ENCODE results near the gene MISP. TPM values are rescaled to one million over a fixed set of nuclear protein-coding genes. Genes with fewer than 3 reads are reported as not detected.
A peak's percentile ranks its signal among the peaks of the same experiment; 100 is the strongest.

MISP gene
- total and polyA plus RNA-seq, 2 experiments from 2014 or later, result 0.27 to 0.28 TPM

DNA sequence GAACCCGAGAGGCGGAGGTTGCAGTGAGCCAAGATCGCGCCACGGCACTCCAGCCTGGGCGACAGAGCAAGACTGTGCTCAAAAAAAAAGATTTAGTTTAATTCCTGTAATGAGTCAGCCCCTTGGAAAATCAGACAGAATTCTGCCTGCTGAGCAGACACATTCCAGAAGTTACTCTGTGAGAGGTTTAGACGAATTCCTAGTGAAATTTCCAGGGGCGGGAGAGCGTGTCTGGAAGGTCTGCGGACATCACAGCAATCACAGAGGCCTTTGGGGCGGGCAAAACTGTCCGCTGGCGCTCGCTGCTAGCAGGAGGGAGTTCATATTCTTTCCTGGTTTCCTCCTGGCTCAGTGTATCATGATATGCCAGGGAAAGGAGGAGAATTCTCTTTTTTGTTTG lies 17.5 kb downstream of the MISP start (continued):
- TF ChIP-seq, protein P1, sequence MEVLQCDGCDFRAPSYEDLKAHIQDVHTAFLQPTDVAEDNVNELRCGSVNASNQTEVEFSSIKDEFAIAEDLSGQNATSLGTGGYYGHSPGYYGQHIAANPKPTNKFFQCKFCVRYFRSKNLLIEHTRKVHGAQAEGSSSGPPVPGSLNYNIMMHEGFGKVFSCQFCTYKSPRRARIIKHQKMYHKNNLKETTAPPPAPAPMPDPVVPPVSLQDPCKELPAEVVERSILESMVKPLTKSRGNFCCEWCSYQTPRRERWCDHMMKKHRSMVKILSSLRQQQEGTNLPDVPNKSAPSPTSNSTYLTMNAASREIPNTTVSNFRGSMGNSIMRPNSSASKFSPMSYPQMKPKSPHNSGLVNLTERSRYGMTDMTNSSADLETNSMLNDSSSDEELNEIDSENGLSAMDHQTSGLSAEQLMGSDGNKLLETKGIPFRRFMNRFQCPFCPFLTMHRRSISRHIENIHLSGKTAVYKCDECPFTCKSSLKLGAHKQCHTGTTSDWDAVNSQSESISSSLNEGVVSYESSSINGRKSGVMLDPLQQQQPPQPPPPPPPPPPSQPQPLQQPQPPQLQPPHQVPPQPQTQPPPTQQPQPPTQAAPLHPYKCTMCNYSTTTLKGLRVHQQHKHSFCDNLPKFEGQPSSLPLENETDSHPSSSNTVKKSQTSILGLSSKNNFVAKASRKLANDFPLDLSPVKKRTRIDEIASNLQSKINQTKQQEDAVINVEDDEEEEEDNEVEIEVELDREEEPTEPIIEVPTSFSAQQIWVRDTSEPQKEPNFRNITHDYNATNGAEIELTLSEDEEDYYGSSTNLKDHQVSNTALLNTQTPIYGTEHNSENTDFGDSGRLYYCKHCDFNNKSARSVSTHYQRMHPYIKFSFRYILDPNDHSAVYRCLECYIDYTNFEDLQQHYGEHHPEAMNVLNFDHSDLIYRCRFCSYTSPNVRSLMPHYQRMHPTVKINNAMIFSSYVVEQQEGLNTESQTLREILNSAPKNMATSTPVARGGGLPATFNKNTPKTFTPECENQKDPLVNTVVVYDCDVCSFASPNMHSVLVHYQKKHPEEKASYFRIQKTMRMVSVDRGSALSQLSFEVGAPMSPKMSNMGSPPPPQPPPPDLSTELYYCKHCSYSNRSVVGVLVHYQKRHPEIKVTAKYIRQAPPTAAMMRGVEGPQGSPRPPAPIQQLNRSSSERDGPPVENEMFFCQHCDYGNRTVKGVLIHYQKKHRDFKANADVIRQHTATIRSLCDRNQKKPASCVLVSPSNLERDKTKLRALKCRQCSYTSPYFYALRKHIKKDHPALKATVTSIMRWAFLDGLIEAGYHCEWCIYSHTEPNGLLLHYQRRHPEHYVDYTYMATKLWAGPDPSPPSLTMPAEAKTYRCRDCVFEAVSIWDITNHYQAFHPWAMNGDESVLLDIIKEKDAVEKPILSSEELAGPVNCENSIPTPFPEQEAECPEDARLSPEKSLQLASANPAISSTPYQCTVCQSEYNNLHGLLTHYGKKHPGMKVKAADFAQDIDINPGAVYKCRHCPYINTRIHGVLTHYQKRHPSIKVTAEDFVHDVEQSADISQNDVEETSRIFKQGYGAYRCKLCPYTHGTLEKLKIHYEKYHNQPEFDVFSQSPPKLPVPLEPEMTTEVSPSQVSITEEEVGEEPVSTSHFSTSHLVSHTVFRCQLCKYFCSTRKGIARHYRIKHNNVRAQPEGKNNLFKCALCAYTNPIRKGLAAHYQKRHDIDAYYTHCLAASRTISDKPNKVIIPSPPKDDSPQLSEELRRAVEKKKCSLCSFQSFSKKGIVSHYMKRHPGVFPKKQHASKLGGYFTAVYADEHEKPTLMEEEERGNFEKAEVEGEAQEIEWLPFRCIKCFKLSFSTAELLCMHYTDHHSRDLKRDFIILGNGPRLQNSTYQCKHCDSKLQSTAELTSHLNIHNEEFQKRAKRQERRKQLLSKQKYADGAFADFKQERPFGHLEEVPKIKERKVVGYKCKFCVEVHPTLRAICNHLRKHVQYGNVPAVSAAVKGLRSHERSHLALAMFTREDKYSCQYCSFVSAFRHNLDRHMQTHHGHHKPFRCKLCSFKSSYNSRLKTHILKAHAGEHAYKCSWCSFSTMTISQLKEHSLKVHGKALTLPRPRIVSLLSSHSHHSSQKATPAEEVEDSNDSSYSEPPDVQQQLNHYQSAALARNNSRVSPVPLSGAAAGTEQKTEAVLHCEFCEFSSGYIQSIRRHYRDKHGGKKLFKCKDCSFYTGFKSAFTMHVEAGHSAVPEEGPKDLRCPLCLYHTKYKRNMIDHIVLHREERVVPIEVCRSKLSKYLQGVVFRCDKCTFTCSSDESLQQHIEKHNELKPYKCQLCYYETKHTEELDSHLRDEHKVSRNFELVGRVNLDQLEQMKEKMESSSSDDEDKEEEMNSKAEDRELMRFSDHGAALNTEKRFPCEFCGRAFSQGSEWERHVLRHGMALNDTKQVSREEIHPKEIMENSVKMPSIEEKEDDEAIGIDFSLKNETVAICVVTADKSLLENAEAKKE (CRISPR knock-in tag; IDR thresholded peaks at IDR 0.05), result no peak
- TF ChIP-seq ZNF114 (CRISPR knock-in tag; IDR thresholded peaks at IDR 0.05), result no peak

DNA sequence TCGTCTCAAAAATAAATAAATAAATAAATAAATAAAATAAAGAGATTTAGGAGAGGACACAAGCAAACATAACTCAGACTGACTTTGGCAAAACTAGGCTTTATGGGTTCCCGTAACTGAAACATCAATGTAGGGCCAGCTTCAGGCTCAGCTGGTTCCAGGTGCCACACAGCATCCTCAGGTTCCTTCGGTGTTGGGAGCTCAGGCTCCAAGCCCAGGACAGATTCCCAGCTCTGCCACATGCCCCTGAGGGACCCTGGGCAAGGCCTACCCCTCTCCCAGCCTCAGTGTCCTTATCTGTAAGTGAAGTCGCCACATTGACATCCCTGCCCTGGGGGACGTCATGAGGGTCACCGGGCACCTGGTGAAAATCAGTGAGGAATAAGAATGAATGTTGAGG lies 18.7 kb downstream of the MISP start:
- Histone ChIP-seq H3F3A (replicated peaks; ENCODE audit: low read depth) (no peaks in the 10 kb centered on the region), H3K4me1 (ENCODE audit: insufficient read depth) (no peaks in the 10 kb centered on the region), H3K27ac (ENCODE audit: low read depth) (no peak overlapping the region), H3K4me2 (no peak overlapping the region), H3K36me3 (ENCODE audit: insufficient read depth) (no peaks in the 10 kb centered on the region), H3K9me2 (ENCODE audit: insufficient read depth) (no peaks in the 10 kb centered on the region), H3K4me3 (no peak overlapping the region), H4K20me1 (replicated peaks; ENCODE audit: insufficient read depth) (no peaks in the 10 kb centered on the region), H2AFZ (no peak overlapping the region), H3K79me2 (replicated peaks; ENCODE audit: insufficient read depth) (no peaks in the 10 kb centered on the region), H3K27me3 (ENCODE audit: insufficient read depth) (no peaks in the 10 kb centered on the region)
- no peaks in the 10 kb centered on the region for H3K4me1 Mint-ChIP-seq
- 0 out of 3 replicates have a peak, but pooled peaks cover 3% of the 10 kb centered on the region for H3K9me3 Mint-ChIP-seq
- no peak overlapping the region for H3K27ac Mint-ChIP-seq
- H3K27me3 Mint-ChIP-seq (ENCODE audit: insufficient read depth, low read depth, poor library complexity), result peaks cover 11% of the 10 kb centered on the region
- no peak for TF ChIP-seq POLR2AphosphoS5 (IDR thresholded peaks at IDR 0.05; ENCODE audit: low read depth)
- no peak for TF ChIP-seq EZH2phosphoT487 (IDR thresholded peaks at IDR 0.05; ENCODE audit: unreplicated experiment)
- H3K36me3 Mint-ChIP-seq (ENCODE audit: low read depth), result no peaks in the 10 kb centered on the region
- no peak for ATAC-seq
- no peak for DNase-seq (ENCODE audit: low spot score)
- H3K4me3 Mint-ChIP-seq, result no peak overlapping the region

DNA sequence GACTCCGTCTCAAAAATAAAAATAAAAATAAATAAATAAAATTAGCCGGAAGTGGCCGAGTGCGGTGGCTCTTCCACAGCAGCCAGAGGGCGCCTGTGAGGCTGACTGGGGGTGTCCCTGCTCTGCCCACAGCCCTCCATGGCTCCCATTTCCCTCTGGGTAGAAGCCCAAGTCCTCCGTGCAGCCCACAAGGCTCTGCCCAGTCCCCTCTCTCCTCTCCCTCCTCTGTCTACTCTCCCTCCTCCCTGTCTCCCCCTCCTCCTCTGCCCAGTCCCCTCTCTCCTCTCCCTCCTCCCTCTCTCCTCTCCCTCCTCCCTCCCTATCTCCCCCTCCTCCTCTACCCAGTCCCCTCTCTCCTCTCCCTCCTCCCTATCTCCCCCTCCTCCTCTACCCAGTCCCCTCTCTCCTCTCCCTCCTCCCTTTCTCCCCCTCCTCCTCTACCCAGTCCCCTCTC lies 20.4 kb downstream of the MISP start:
- Mint-ChIP-seq H3K27ac (no peak overlapping the region), H3K4me1 (no peaks in the 10 kb centered on the region), H3K36me3 (ENCODE audit: low read depth) (no peaks in the 10 kb centered on the region), H3K27me3 (ENCODE audit: insufficient read depth, low read depth, poor library complexity) (peaks cover 9% of the 10 kb centered on the region), H3K4me3 (no peak overlapping the region), H3K9me3 (0 out of 3 replicates have a peak, but pooled peaks cover 3% of the 10 kb centered on the region)
- peak; percentile 17; the same call in 2 of the 3 replicates for ATAC-seq
- Histone ChIP-seq H3F3A (replicated peaks; ENCODE audit: low read depth) (no peaks in the 10 kb centered on the region), H3K4me3 (no peak overlapping the region), H3K4me1 (ENCODE audit: insufficient read depth) (no peaks in the 10 kb centered on the region), H3K9me2 (ENCODE audit: insufficient read depth) (no peaks in the 10 kb centered on the region), H3K4me2 (no peak overlapping the region), H3K27me3 (ENCODE audit: insufficient read depth) (no peaks in the 10 kb centered on the region), H4K20me1 (replicated peaks; ENCODE audit: insufficient read depth) (no peaks in the 10 kb centered on the region), H3K79me2 (replicated peaks; ENCODE audit: insufficient read depth) (no peaks in the 10 kb centered on the region), H3K36me3 (ENCODE audit: insufficient read depth) (no peaks in the 10 kb centered on the region), H2AFZ (no peak overlapping the region), H3K27ac (ENCODE audit: low read depth) (no peak overlapping the region)
- DNase-seq (ENCODE audit: low spot score), result peak; percentile 62
- TF ChIP-seq, protein P2, sequence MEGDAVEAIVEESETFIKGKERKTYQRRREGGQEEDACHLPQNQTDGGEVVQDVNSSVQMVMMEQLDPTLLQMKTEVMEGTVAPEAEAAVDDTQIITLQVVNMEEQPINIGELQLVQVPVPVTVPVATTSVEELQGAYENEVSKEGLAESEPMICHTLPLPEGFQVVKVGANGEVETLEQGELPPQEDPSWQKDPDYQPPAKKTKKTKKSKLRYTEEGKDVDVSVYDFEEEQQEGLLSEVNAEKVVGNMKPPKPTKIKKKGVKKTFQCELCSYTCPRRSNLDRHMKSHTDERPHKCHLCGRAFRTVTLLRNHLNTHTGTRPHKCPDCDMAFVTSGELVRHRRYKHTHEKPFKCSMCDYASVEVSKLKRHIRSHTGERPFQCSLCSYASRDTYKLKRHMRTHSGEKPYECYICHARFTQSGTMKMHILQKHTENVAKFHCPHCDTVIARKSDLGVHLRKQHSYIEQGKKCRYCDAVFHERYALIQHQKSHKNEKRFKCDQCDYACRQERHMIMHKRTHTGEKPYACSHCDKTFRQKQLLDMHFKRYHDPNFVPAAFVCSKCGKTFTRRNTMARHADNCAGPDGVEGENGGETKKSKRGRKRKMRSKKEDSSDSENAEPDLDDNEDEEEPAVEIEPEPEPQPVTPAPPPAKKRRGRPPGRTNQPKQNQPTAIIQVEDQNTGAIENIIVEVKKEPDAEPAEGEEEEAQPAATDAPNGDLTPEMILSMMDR (conservative IDR thresholded peaks at IDR 0.05; ENCODE audit: low read depth in 2 of 2), result peak; percentile 38 to 66
- TF ChIP-seq JUNB (IDR thresholded peaks at IDR 0.05; ENCODE audit: unreplicated experiment), result no peak
